Renal cortex interstitium (tissue), 11 donors: ENCODE results near the gene MNAT1. TPM values are rescaled to one million over a fixed set of nuclear protein-coding genes. Genes with fewer than 3 reads are reported as not detected.
A peak's percentile ranks its signal among the peaks of the same experiment; 100 is the strongest.
"Not testable (repeated sequence)": the region's sequence is repeated elsewhere in the genome, so short reads cannot be mapped to it uniquely, and the experiment has no call there.

Source experiments
- DNase-seq, 11 donors: peaks; one replicate each; pipeline ENCODE4 v3.0.0-alpha.2; 2013; ENCODE audit warnings: low read depth in 9 of 11, low spot score in 4 of 11; ENCODE audit errors: extremely low read depth in 1 of 11
- polyA plus RNA-seq, 3 donors: library from polyadenylated mRNA; unstranded; fragments of 120-200 nt; gene quantifications; one replicate each; pipeline ENCODE4 v1.2.1, GENCODE V29; 2013; ENCODE audit not compliant: insufficient read length in 3 of 3

MNAT1 gene
- polyA plus RNA-seq, 3 donors = 39.4 to 54.1 (median 47.2) TPM

- no peak for DNase-seq
Measured at GRCh38 chr14:60845523-60845922, 111.0 kb downstream of the MNAT1 start.

- no peak for DNase-seq
Measured at GRCh38 chr14:60848066-60848465, 113.5 kb downstream of the MNAT1 start.

- not testable (repeated sequence) for DNase-seq
Measured at GRCh38 chr14:60851692-60852091, 117.1 kb downstream of the MNAT1 start.

- DNase-seq = no peak
Measured at GRCh38 chr14:60856111-60856510, 121.5 kb downstream of the MNAT1 start.

- DNase-seq = no peak
Measured at GRCh38 chr14:60859525-60859924, 125.0 kb downstream of the MNAT1 start.

GRCh38 chr14:60861545-60862140 lies 127.1 kb downstream of the MNAT1 start:
- no peak for DNase-seq

- peak; percentile 21 to 71 (median 46) for DNase-seq
Measured at GRCh38 chr14:60862283-60862682, 127.7 kb downstream of the MNAT1 start.

GRCh38 chr14:60863249-60863648 lies 128.7 kb downstream of the MNAT1 start:
- DNase-seq = no peak

GRCh38 chr14:60865378-60866127 lies 131.0 kb downstream of the MNAT1 start:
- DNase-seq = no peak

- no peak for DNase-seq
Measured at GRCh38 chr14:60867503-60868172, 133.1 kb downstream of the MNAT1 start.

GRCh38 chr14:60878121-60878520 lies 143.6 kb downstream of the MNAT1 start:
- no peak for DNase-seq

GRCh38 chr14:60878536-60878935 lies 144.0 kb downstream of the MNAT1 start:
- DNase-seq = no peak

- no peak for DNase-seq
Measured at GRCh38 chr14:60882219-60882618, 147.7 kb downstream of the MNAT1 start.

GRCh38 chr14:60884134-60884533 lies 149.6 kb downstream of the MNAT1 start:
- DNase-seq = no peak

GRCh38 chr14:60890636-60891035 lies 156.1 kb downstream of the MNAT1 start:
- DNase-seq = not testable (repeated sequence)

GRCh38 chr14:60893911-60894310 lies 159.3 kb downstream of the MNAT1 start:
- DNase-seq = no peak

- DNase-seq = no peak
Measured at GRCh38 chr14:60904381-60904780, 169.8 kb downstream of the MNAT1 start.

GRCh38 chr14:60905923-60906322 lies 171.4 kb downstream of the MNAT1 start:
- no peak for DNase-seq

GRCh38 chr14:60915781-60916180 lies 181.2 kb downstream of the MNAT1 start:
- no peak for DNase-seq

GRCh38 chr14:60922050-60922449 lies 187.5 kb downstream of the MNAT1 start:
- DNase-seq = no peak
